Transverse colon (tissue), 4 donors: ENCODE data around the gene IL4I1. TPM values are rescaled to one million over a fixed set of nuclear protein-coding genes. Genes with fewer than 3 reads are reported as not detected.
A peak's percentile ranks its signal among the peaks of the same experiment; 100 is the strongest.

Experiments used
- DNase-seq: peaks from one replicate; pipeline ENCODE4 v3.0.0-alpha.2; 2019
- H3K27ac ChIP-seq, 4 donors: fragments of 200-600 bp; sonication (generic); 2 replicates each; pipeline ENCODE4 v1.5.1; 2016 to 2018; ENCODE audit warnings: inconsistent platforms in 4 of 4
- H3K27me3 ChIP-seq: fragments of 200-600 bp; sonication (generic); 2 replicates; pipeline ENCODE4 v1.5.1; 2017; ENCODE audit warnings: inconsistent platforms
- H3K36me3 ChIP-seq, 4 donors: fragments of 200-600 bp; sonication (generic); 2 replicates each; pipeline ENCODE4 v1.5.1; 2017 to 2019; ENCODE audit warnings: inconsistent platforms in 4 of 4
- H3K4me1 ChIP-seq, 4 donors: fragments of 200-600 bp; sonication (generic); 2 replicates each; pipeline ENCODE4 v1.5.1; 2017 to 2020; ENCODE audit warnings: inconsistent platforms in 4 of 4
- H3K4me3 ChIP-seq, 4 donors: fragments of 200-600 bp; sonication (generic); 1 replicate in 1 of 4; 2 replicates in 3 of 4; pipeline versions ENCODE4 v1.5.1 to v1.6.1; 2017 to 2019; ENCODE audit warnings: inconsistent platforms in 4 of 4
- H3K9me3 ChIP-seq, 2 donors: fragments of 200-600 bp; sonication (generic); 2 replicates each; pipeline ENCODE4 v1.5.1; 2017 to 2019; ENCODE audit warnings: inconsistent platforms in 2 of 2
- EP300 ChIP-seq: sonication (generic); formaldehyde crosslinking; IDR thresholded peaks from one replicate; pipeline ENCODE4 v1.6.1; 2017; ENCODE audit warnings: antibody characterized with exemption, low read depth
- POLR2A ChIP-seq: fragments of 450-650 bp; IDR thresholded peaks from one replicate; pipeline ENCODE4 v1.6.1; 2016; ENCODE audit warnings: antibody characterized with exemption, mild to moderate bottlenecking, moderate library complexity
- POLR2AphosphoS5 ChIP-seq, 3 donors: sonication (generic); formaldehyde crosslinking; IDR thresholded peaks; one replicate each; pipeline ENCODE4 v1.6.1; 2016; ENCODE audit warnings: antibody characterized with exemption in 3 of 3
- WGBS, 2 donors: methylation state at CpG; one replicate each; pipeline ENCODE4 v1.1.5; 2018; ENCODE audit warnings: low coverage in 1 of 2; 5-methylcytosine and 5-hydroxymethylcytosine counted together
- in situ Hi-C, 4 donors: fragments of 200-750 bp; cut with MboI; loops; one replicate each; pipeline versions ENCODE4 v1.15.0 to v1.15.1; 2017; ENCODE audit warnings: low sequenced_read_pairs in 3 of 4, low pct_ligation_motif_present in 1 of 4, low pct_unique_long_range_greater_than_20kb in 1 of 4
- intact Hi-C: fragments of 100-400 bp; cut with DNase I; formaldehyde crosslinking; loops from one replicate; pipeline ENCODE4 v1.15.1; 2023; ENCODE audit warnings: low total_unique reads
- total RNA-seq, 4 donors: library from RNA; depleted of rRNA; stranded (reverse); fragments of >200 nt; gene quantifications; one replicate each; pipeline ENCODE4 v1.1.0, GENCODE V29; 2016
- TF ChIP-seq, protein P1 (sequence below), 5 experiments: fragments of 200-600 bp in 3 of 5; fragments of 450-650 bp in 2 of 5; sonication (generic) in 3 of 5; IDR thresholded peaks; 1 replicate in 2 of 5; 2 replicates in 3 of 5; pipeline ENCODE4 v1.5.1; 2016 to 2017; ENCODE audit warnings: antibody characterized with exemption in 5 of 5, inconsistent platforms in 3 of 5, mild to moderate bottlenecking in 2 of 5, moderate library complexity in 1 of 5

Gene IL4I1
- total RNA-seq, 4 donors from 2014 or later, result 2.1 TPM; not detected in 3

DNA sequence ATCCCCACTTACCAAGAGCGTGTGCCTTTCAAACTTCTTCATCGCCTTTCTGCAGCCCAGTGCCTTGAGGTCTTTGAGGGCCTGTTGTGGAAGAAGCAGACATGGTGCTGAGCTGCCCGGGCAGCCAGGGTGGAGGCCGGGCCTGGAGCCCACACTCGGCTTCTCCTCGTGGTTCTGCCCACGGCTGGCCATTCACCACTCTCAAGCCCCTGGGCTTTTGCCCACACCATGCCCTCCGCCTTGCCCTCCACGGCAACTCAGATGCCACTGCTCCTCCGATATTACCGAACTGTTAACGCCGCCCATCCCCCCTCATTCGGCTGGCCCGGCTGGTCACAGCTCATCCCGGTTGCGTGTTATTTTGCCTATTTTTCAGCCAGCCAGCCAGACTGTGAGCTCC lies 5.3 kb downstream of the IL4I1 start:
- no peaks in the 10 kb centered on the region for H3K27me3 ChIP-seq
- TF ChIP-seq POLR2AphosphoS5 (IDR thresholded peaks at IDR 0.05) (no peak), EP300 (no peak), POLR2A (no peak)
- TF ChIP-seq, protein P1, sequence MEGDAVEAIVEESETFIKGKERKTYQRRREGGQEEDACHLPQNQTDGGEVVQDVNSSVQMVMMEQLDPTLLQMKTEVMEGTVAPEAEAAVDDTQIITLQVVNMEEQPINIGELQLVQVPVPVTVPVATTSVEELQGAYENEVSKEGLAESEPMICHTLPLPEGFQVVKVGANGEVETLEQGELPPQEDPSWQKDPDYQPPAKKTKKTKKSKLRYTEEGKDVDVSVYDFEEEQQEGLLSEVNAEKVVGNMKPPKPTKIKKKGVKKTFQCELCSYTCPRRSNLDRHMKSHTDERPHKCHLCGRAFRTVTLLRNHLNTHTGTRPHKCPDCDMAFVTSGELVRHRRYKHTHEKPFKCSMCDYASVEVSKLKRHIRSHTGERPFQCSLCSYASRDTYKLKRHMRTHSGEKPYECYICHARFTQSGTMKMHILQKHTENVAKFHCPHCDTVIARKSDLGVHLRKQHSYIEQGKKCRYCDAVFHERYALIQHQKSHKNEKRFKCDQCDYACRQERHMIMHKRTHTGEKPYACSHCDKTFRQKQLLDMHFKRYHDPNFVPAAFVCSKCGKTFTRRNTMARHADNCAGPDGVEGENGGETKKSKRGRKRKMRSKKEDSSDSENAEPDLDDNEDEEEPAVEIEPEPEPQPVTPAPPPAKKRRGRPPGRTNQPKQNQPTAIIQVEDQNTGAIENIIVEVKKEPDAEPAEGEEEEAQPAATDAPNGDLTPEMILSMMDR (IDR thresholded peaks at IDR 0.05), result no peak
- no peaks in the 10 kb centered on the region for H3K36me3 ChIP-seq
- intact Hi-C loops (no loop called here), in situ Hi-C loops (no loop called here)
- no peak for DNase-seq
- H3K4me1 ChIP-seq, result peaks cover 9 to 15% (median 12%) of the 10 kb centered on the region in 4 donors
- H3K9me3 ChIP-seq, result no peaks in the 10 kb centered on the region
- no peak overlapping the region for H3K27ac ChIP-seq
- 79% methylated on average over 17 of the region's 17 CpGs; no CpG with 5 or more reads in 1 of the 2 donors for WGBS, 2 donors
- H3K4me3 ChIP-seq, result no peak overlapping the region

DNA sequence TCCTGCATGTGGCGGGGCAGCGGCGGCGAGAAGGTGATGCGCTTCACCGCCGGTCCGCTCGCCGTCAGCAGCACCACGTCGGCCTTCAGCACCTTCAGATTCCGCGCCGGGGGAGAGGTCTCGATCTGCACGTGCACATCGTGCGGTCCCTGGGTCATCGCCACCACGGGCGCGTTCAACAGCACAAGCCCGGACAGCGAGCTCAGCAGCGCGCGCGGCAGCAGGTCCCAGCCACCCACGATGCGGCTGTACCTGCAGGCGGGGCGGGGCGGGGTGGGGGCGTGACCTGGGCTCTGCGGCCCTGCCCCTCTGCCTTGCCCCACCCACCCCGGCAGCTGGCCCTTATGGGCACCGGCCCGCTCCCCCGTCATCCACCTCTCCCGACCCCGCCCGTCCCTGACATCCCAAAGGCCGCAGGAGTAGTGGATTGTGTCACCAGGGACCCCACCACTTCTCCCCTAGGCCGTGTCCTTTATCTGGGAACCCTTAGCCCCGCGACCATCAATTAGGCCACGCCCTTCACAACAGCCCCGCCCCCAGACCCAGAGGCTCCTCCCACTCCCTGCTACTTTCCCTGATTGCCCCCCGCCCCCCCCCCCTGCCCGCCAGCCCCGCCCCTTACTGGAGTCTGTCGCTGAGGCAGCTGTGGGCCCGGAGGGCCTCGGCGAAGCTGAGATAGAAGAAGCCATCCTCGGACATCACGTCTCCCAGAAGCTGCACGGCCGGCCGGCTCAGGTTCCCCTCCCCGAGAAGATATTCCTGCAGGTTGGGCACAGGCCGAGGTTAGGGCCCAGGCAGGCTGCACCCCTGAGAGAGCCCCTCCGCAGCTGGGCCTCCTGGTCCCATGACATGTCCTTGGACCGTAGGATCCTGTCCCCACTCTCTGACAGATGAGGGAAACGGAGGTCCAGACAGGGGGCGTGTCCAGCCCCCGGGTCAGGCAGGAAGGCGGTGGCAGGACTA lies 6.1 kb downstream of the IL4I1 start:
- in situ Hi-C loops (no loop called here), intact Hi-C loops (no loop called here)
- H3K27ac ChIP-seq, result peak overlapping the region in 3 of 4 donors; percentile 18 to 47 (median 30)
- TF ChIP-seq, protein P1 (IDR thresholded peaks at IDR 0.05), result peak in 2 of 5 experiments; percentile 26 to 40
- TF ChIP-seq EP300, result no peak
- no peaks in the 10 kb centered on the region for H3K36me3 ChIP-seq
- no peaks in the 10 kb centered on the region for H3K27me3 ChIP-seq
- WGBS, 2 donors, result 26% methylated on average over 17 of the region's 69 CpGs; no CpG with 5 or more reads in 1 of the 2 donors
- peak; percentile 67 for DNase-seq
- H3K4me3 ChIP-seq, result peak overlapping the region in 3 of 4 donors; percentile 2 to 44 (median 32)
- no peaks in the 10 kb centered on the region for H3K9me3 ChIP-seq
- peaks cover 9 to 14% (median 11%) of the 10 kb centered on the region in 4 donors for H3K4me1 ChIP-seq

DNA sequence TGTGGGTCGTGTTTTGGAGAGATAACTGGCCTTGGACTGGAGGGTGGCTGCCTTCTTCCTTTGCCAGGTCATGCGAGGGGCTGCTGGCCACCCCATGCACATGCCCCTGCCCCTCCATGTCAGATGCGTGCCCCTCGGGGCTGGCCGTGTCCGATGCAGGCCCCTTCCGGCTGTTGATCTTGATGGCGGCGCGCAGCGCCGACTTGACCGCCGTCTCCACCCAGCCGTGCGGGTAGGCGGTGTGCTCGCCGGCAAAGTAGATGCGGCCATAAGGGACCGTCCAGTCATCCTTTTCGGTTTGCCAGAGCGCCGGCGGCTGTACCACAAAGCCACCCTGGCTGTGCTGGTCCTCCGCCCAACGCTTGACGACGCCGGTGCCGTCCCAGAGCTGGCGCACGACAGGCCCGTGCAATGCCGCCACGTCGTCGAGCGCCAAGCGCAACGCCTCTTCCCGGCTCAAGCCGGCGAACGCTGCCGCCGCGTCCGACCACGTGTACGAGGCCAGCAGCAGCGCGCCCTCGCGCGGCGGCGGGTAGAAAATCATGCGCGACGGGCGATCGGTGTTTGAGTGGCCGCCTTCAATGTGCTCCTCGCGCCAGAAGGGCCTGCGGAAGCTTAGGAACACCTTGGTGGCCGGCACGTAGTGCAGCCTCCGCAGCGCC lies 6.9 kb downstream of the IL4I1 start:
- H3K36me3 ChIP-seq, result peaks cover 0 to 3% (median 1%) of the 10 kb centered on the region in 4 donors
- peak overlapping the region in 3 of 4 donors; percentile 2 to 44 (median 32) for H3K4me3 ChIP-seq
- intact Hi-C loops, result no loop called here
- H3K4me1 ChIP-seq, result peaks cover 9 to 14% (median 11%) of the 10 kb centered on the region in 4 donors
- 43% methylated on average over 54 of the region's 71 CpGs; no CpG with 5 or more reads in 1 of the 2 donors for WGBS, 2 donors
- peak overlapping the region in 3 of 4 donors; percentile 18 to 47 (median 30) for H3K27ac ChIP-seq
- TF ChIP-seq POLR2A, result peak; percentile 11
- TF ChIP-seq POLR2AphosphoS5 (IDR thresholded peaks at IDR 0.05), result peak in 1 of 3 donors; percentile 29
- TF ChIP-seq, protein P1 (IDR thresholded peaks at IDR 0.05), result peak; percentile 66 to 84 (median 74)
- TF ChIP-seq EP300, result no peak
- peak; percentile 71 for DNase-seq
- in situ Hi-C loops, result no loop called here
- H3K27me3 ChIP-seq, result no peaks in the 10 kb centered on the region
- no peaks in the 10 kb centered on the region for H3K9me3 ChIP-seq
